Breast epithelium (tissue), 3 donors: ENCODE results near the gene PRIM2.
"Not testable (repeated sequence)": the region's sequence is repeated elsewhere in the genome, so short reads cannot be mapped to it uniquely, and the experiment has no call there.

Experiments
- CTCF ChIP-seq, 3 donors: fragments of 450-650 bp; IDR thresholded peaks; one replicate each; pipeline ENCODE4 v1.5.1; 2016 to 2017; ENCODE audit warnings: antibody characterized with exemption in 3 of 3, mild to moderate bottlenecking in 3 of 3, moderate library complexity in 3 of 3
- POLR2A ChIP-seq: fragments of 450-650 bp; IDR thresholded peaks from one replicate; pipeline ENCODE4 v1.6.1; 2016; ENCODE audit warnings: antibody characterized with exemption, mild to moderate bottlenecking, moderate library complexity
- POLR2AphosphoS5 ChIP-seq, 3 donors: sonication (generic); formaldehyde crosslinking; IDR thresholded peaks; one replicate each; pipeline ENCODE4 v1.6.1; 2017; ENCODE audit warnings: antibody characterized with exemption in 3 of 3

GRCh38 chr6:57488551-57488950 is 171.1 kb downstream of the PRIM2 start:
- TF ChIP-seq CTCF (IDR thresholded peaks at IDR 0.05); POLR2A; POLR2AphosphoS5 (IDR thresholded peaks at IDR 0.05): not testable (repeated sequence)
